Endothelial cell of umbilical vein (primary cell): ENCODE results near the gene EDN2. TPM values are rescaled to one million over a fixed set of nuclear protein-coding genes. Genes with fewer than 3 reads are reported as not detected.

Experiments
- BruUV-seq: library from RNA; stranded (reverse); fragments of 400-500 nt; replicated peaks from 2 replicates; lab custom pipeline; 2021; lab: Mats Ljungman, UMichigan
- CTCF ChIA-PET: fragments of 300-600, 350-600 bp; sonication (Branson Sonifier 250); formaldehyde crosslinking; loops from one replicate; lab custom pipeline; 2021; ENCODE audit warnings: antibody characterized with exemption, inconsistent platforms; lab: Charles Lee
- POLR2A ChIA-PET: fragments of 300-600, 350-600 bp; sonication (Branson Sonifier 250); formaldehyde crosslinking; loops from one replicate; lab custom pipeline; 2021; ENCODE audit warnings: antibody characterized with exemption, inconsistent platforms; lab: Charles Lee
- DNase-seq: peaks from one replicate; pipeline ENCODE4 v3.0.0-alpha.2; 2011; ENCODE audit warnings: low read depth, low spot score
- FAIRE-seq: peaks from 2 replicates; lab custom pipeline; 2011; peaks lifted over from hg19 to GRCh38; lab: Jason Lieb, UNC
- H2AFZ ChIP-seq: 2 replicates; pipeline ENCODE4 v1.6.0; 2012; ENCODE audit warnings: low read depth, low read length, control low read depth, inconsistent platforms
- H3K27ac ChIP-seq: 2 replicates; pipeline ENCODE4 v1.5.1; 2011; ENCODE audit warnings: low read depth, mild to moderate bottlenecking, control low read depth, low read length, moderate library complexity; ENCODE audit not compliant: insufficient read depth
- H3K27me3 ChIP-seq, 2 experiments: 2 replicates each; pipeline versions ENCODE4 v1.6.0 to v1.6.1; 2011; ENCODE audit warnings: low read length in 2 of 2, mixed read lengths in 1 of 2; ENCODE audit not compliant: control insufficient read depth in 2 of 2, insufficient read depth in 2 of 2
- H3K36me3 ChIP-seq, 2 experiments: 2 replicates in 1 of 2; 3 replicates in 1 of 2; pipeline ENCODE4 v1.5.1; 2011; ENCODE audit warnings: low read length in 2 of 2, mild to moderate bottlenecking in 1 of 2, moderate library complexity in 1 of 2; ENCODE audit not compliant: control insufficient read depth in 2 of 2, insufficient read depth in 2 of 2; ENCODE audit errors: extremely low read depth in 1 of 2
- H3K4me1 ChIP-seq: 3 replicates; pipeline ENCODE4 v1.5.1; 2011; ENCODE audit warnings: mild to moderate bottlenecking, low read length; ENCODE audit not compliant: control insufficient read depth, insufficient read depth; ENCODE audit errors: extremely low read depth
- H3K4me2 ChIP-seq: 2 replicates; pipeline ENCODE4 v1.6.1; 2011; ENCODE audit warnings: low read length, control low read depth, mixed read lengths; ENCODE audit not compliant: insufficient read depth
- H3K4me3 ChIP-seq, 3 experiments: fragments of 200-600 bp in 1 of 3; sonication (generic), shearing (Covaris generic) in 1 of 3; replicated peaks in 1 of 3; 2 replicates each; pipeline ENCODE4 v1.5.1; 2011 to 2016; ENCODE audit warnings: control low read depth in 3 of 3, low read length in 3 of 3, mild to moderate bottlenecking in 2 of 3, inconsistent platforms in 1 of 3, low read depth in 1 of 3, moderate library complexity in 1 of 3; ENCODE audit not compliant: insufficient read depth in 1 of 3
- H3K79me2 ChIP-seq: 2 replicates; pipeline ENCODE4 v1.6.0; 2012; ENCODE audit warnings: low read length, inconsistent platforms; ENCODE audit not compliant: control insufficient read depth, insufficient read depth
- H3K9ac ChIP-seq: replicated peaks from 2 replicates; pipeline ENCODE3; 2011; ENCODE audit warnings: low read length, control low read depth; ENCODE audit not compliant: insufficient read depth; ENCODE audit errors: extremely low read depth
- H3K9me1 ChIP-seq: replicated peaks from 3 replicates; pipeline ENCODE4 v1.6.0; 2011; ENCODE audit warnings: mild to moderate bottlenecking, low read length; ENCODE audit not compliant: control insufficient read depth, insufficient read depth; ENCODE audit errors: extremely low read depth
- H3K9me3 ChIP-seq: replicated peaks from 2 replicates; pipeline ENCODE4 v1.5.1; 2012; ENCODE audit warnings: low read length, inconsistent platforms; ENCODE audit not compliant: control insufficient read depth, insufficient read depth
- H4K20me1 ChIP-seq: replicated peaks from 2 replicates; pipeline ENCODE3; 2011; ENCODE audit warnings: mild to moderate bottlenecking, low read length; ENCODE audit not compliant: control insufficient read depth, insufficient read depth; ENCODE audit errors: extremely low read depth
- FOS ChIP-seq: IDR thresholded peaks from 2 replicates; pipeline ENCODE4 v1.6.1; 2011; ENCODE audit warnings: mild to moderate bottlenecking, low read length, moderate library complexity, borderline replicate concordance; ENCODE audit not compliant: insufficient read depth
- POLR2A ChIP-seq: IDR thresholded peaks from 2 replicates; pipeline ENCODE4 v1.6.1; 2012; ENCODE audit warnings: low read depth, mild to moderate bottlenecking, control low read depth, low read length
- dilution Hi-C: fragments of 300-500 bp; cut with MboI; formaldehyde crosslinking; loops from one replicate; pipeline ENCODE4 v1.15.0; 2019; ENCODE audit warnings: low sequenced_read_pairs; ENCODE audit not compliant: extremely low pct_ligation_motif_present
- intact Hi-C: fragments of 100-400 bp; cut with micrococcal nuclease; formaldehyde crosslinking; loops from one replicate; pipeline ENCODE4 v1.10.0; 2022
- polyA plus RNA-seq, 4 experiments: library from polyadenylated mRNA; depleted of rRNA in 3 of 4; stranded (reverse) in 3 of 4; unstranded in 1 of 4; fragments of >200 nt; gene quantifications; 2 replicates each; pipeline versions ENCODE4 v1.2.1 to v1.2.3, GENCODE V29; 2011 to 2012; ENCODE audit warnings: missing spikeins in 1 of 4
- total RNA-seq: library from RNA; stranded (reverse); gene quantifications from 2 replicates; pipeline ENCODE4 v1.2.3, GENCODE V29; 2021
- TF ChIP-seq, protein P1 (sequence below), 2 donors: IDR thresholded peaks; 1 replicate in 1 of 2; 2 replicates in 1 of 2; pipeline ENCODE4 v1.5.1; 2011; ENCODE audit warnings: low read length in 2 of 2, mild to moderate bottlenecking in 2 of 2, moderate library complexity in 2 of 2, control low read depth in 1 of 2, inconsistent platforms in 1 of 2, low read depth in 1 of 2; ENCODE audit not compliant: insufficient read depth in 1 of 2; ENCODE audit errors: extremely low read depth in 1 of 2

Gene EDN2
- total and polyA plus RNA-seq, 2 donors (not counting 3 experiments of a cell fraction or from before 2014, with no cell fraction given), result not detected

DNA sequence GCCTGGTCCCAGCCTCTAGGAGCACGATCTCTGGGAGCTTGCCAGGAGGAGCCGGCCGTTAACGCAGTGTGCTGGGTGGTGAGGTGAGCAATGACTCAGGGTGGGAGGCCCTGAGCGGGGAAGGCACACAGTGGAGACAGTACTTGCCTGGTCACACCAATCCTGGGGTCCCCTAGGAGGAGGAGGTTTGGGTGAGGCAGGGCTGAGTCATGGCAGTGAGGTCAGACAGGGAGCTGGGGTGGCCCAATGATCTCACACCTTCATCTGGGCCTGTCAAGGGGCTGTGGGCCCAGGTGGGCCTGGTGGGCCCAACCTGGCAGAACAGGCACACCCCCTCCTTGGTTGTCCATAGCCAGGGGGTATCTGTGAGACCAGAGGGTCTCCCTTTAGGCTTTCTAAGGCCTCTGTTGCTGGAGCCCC, 8.6 kb upstream of the EDN2 start:
- CTCF ChIA-PET, result interaction anchor here (1.0 to 4.2 kb wide), 7 partner anchors 9 to 59 kb away, joined by 3 to 33 read pairs (median 13); partner anchors contain the start of gene EDN2
- peak; percentile 12 for FAIRE-seq

DNA sequence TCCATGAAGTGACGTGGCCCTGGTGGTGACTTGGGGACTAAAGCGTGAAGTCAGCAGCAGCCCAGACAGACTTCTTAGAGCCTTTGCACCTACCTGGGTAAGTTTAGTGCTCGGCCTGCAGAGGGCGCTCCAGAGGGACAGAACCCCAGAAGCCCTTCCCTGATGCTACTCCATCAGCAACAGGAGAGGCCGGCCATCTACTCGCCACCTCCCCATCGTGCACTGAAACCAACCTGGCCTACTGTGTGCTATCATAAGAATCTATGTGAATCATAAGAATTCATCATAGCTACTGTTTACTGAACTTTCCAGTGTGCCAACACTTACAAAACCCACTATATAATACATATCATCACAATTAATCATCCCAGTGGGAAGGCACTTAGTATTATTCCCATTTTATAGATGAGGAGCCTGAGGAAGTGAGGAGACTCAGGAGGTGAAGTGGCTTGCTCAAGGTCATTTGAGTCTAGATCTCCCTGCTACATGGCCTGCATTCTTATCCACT, 7.9 kb upstream of the EDN2 start:
- Histone ChIP-seq H3K27ac (no peak overlapping the region), H3K9ac (no peak overlapping the region), H3K4me3 (no peak overlapping the region), H3K79me2 (no peaks in the 10 kb centered on the region), H3K9me1 (no peaks in the 10 kb centered on the region), H3K27me3 (peaks cover 0 to 2% of the 10 kb centered on the region in 2 experiments), H3K36me3 (no peaks in the 10 kb centered on the region), H3K4me2 (no peak overlapping the region), H4K20me1 (no peaks in the 10 kb centered on the region), H3K4me1 (peaks cover 16% of the 10 kb centered on the region), H3K9me3 (no peaks in the 10 kb centered on the region), H2AFZ (no peak overlapping the region)
- dilution Hi-C loops (no loop called here), intact Hi-C loops (no loop called here)
- DNase-seq (peak; percentile 31), FAIRE-seq (no peak)
- ChIA-PET CTCF (interaction anchor here (0.8 to 4.2 kb wide), 8 partner anchors 9 to 72 kb away, joined by 3 to 33 read pairs (median 10); partner anchors contain the start of gene EDN2), POLR2A (no interaction called here)
- BruUV-seq, result no TSS peak
- TF ChIP-seq FOS, result no peak
- TF ChIP-seq, protein P1, sequence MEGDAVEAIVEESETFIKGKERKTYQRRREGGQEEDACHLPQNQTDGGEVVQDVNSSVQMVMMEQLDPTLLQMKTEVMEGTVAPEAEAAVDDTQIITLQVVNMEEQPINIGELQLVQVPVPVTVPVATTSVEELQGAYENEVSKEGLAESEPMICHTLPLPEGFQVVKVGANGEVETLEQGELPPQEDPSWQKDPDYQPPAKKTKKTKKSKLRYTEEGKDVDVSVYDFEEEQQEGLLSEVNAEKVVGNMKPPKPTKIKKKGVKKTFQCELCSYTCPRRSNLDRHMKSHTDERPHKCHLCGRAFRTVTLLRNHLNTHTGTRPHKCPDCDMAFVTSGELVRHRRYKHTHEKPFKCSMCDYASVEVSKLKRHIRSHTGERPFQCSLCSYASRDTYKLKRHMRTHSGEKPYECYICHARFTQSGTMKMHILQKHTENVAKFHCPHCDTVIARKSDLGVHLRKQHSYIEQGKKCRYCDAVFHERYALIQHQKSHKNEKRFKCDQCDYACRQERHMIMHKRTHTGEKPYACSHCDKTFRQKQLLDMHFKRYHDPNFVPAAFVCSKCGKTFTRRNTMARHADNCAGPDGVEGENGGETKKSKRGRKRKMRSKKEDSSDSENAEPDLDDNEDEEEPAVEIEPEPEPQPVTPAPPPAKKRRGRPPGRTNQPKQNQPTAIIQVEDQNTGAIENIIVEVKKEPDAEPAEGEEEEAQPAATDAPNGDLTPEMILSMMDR (IDR thresholded peaks at IDR 0.05; ENCODE audit: extremely low read depth in 1 of 2, insufficient read depth in 1 of 2, low read depth in 1 of 2, low read length in 2 of 2), result peak; percentile 72 to 76

More for the DNA sequence above, 8.6 kb upstream of the EDN2 start:
- intact Hi-C loops, result no loop called here
- Histone ChIP-seq H3K4me2 (no peak overlapping the region), H3K9me1 (no peaks in the 10 kb centered on the region), H4K20me1 (no peaks in the 10 kb centered on the region), H3K9ac (no peak overlapping the region), H3K9me3 (no peaks in the 10 kb centered on the region), H3K4me1 (peaks cover 16% of the 10 kb centered on the region), H2AFZ (no peak overlapping the region), H3K36me3 (no peaks in the 10 kb centered on the region), H3K4me3 (no peak overlapping the region), H3K27me3 (peaks cover 0 to 2% of the 10 kb centered on the region in 2 experiments), H3K79me2 (no peaks in the 10 kb centered on the region), H3K27ac (peak overlapping the region; percentile 22)
- dilution Hi-C loops, result no loop called here
- peak; percentile 25 for DNase-seq
- BruUV-seq, result no TSS peak
- TF ChIP-seq FOS, result peak; percentile 20
- TF ChIP-seq POLR2A, result no peak
- POLR2A ChIA-PET, result no interaction called here
